ENCODE measurements around the gene GLT8D2.
"Not testable (repeated sequence)": the region's sequence is repeated elsewhere in the genome, so short reads cannot be mapped to it uniquely, and the experiment has no call there.

The GLT8D2 gene

DNA sequence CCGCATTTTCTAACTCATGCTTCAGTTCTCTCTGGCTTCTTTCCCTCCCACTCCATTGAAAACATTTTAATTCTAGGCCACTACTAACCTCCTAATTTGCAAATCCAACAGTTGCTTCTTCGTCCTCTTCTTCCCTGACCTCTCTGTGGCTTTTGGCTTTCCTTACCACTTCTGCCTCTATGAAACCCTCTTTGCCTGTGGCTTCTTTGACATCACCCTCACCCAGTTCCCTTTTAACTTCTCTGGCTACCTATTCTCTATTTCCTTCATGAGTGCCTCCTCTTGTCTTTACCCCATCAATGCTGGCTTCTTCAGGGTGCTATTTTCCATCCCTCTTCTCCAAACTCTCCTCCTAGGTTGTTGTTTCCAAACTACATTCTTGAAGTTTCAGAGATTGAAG is 10.0 kb upstream of the GLT8D2 start:
- no peak overlapping the region for H3K27ac Mint-ChIP-seq
- peaks cover 3% of the 10 kb centered on the region for H3K9me3 Mint-ChIP-seq
- no peak for ATAC-seq
- peaks cover under 1% of the 10 kb centered on the region for H3K4me1 Mint-ChIP-seq
- no peak overlapping the region for H3K4me3 Mint-ChIP-seq
- H3K27me3 Mint-ChIP-seq, result peaks cover 9% of the 10 kb centered on the region
- no peaks in the 10 kb centered on the region for H3K36me3 Mint-ChIP-seq

DNA sequence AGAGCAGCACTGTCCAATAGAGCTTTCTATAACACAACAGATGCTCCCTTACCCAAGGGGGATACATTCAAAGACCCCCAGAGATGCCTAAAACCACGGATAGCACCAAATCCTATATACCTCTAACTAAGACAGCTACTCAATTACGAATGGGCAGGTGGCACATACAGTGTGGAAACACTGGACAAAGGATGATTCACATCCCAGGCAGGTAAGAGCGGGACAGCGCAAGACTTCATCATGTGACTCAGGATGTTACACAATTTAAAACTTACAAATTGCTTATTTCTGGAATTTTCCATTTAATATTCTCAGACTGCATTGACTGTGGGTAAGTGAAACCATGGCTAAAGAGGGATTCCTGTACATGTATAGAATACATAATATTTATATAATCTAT is 8.8 kb upstream of the GLT8D2 start:
- Mint-ChIP-seq H3K27me3 (peaks cover 21% of the 10 kb centered on the region), H3K27ac (no peak overlapping the region), H3K36me3 (no peaks in the 10 kb centered on the region), H3K4me3 (no peak overlapping the region), H3K9me3 (peaks cover 3% of the 10 kb centered on the region), H3K4me1 (no peaks in the 10 kb centered on the region)
- ATAC-seq, result no peak

DNA sequence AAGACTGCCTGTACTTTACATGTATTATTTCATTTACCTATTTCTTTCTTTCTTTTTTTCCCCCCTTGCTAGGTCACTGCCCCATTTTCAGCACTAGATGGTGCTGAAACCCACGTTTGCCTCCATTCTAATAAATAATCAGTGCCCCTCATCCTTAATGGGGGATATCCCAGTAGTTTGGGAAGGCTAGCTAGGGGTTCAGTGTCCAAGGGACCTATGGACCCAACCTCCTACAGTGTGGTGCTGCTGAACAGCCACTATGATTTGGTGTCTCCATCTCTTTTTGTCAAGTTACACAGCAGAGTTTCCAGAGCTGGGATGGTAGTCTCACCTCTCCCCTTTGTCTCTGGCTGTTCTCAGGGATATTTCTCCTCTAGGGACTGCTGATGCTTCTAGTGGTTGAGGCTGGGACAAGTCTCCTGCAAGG is 7.8 kb upstream of the GLT8D2 start:
- H3K27me3 Mint-ChIP-seq, result peaks cover 31% of the 10 kb centered on the region
- ATAC-seq, result no peak
- H3K4me3 Mint-ChIP-seq, result no peak overlapping the region
- H3K4me1 Mint-ChIP-seq, result no peaks in the 10 kb centered on the region
- peaks cover 3% of the 10 kb centered on the region for H3K9me3 Mint-ChIP-seq
- H3K36me3 Mint-ChIP-seq, result no peaks in the 10 kb centered on the region
- H3K27ac Mint-ChIP-seq, result no peak overlapping the region

DNA sequence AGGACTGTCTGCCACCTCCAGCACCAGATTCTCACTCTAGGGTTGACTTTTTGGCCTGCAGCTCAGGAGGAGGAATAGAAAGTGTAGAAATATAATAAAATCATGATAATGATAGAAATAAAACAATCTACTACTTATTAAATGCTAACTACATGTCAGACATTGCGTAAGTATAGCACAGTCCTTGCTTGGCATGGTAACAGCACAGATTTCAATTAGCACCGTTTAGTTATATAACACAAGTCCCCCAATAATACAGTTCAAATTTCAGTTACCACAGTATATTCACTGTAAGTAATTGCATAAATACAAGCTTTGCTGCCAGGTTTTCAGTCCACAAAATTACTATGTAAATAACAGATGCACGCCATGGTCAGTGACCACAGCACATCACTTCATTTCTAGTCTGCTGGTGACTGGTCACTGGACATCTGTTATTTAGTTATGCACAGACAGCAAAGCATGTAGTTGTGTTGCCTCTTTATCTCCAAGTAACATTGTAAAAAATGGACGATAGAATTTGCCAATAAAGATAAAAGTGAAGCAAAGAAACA is 6.5 kb upstream of the GLT8D2 start:
- no peak for ATAC-seq
- Mint-ChIP-seq H3K9me3 (peaks cover 3% of the 10 kb centered on the region), H3K36me3 (no peaks in the 10 kb centered on the region), H3K27me3 (peaks cover 37% of the 10 kb centered on the region), H3K4me1 (no peaks in the 10 kb centered on the region), H3K4me3 (no peak overlapping the region), H3K27ac (no peak overlapping the region)

DNA sequence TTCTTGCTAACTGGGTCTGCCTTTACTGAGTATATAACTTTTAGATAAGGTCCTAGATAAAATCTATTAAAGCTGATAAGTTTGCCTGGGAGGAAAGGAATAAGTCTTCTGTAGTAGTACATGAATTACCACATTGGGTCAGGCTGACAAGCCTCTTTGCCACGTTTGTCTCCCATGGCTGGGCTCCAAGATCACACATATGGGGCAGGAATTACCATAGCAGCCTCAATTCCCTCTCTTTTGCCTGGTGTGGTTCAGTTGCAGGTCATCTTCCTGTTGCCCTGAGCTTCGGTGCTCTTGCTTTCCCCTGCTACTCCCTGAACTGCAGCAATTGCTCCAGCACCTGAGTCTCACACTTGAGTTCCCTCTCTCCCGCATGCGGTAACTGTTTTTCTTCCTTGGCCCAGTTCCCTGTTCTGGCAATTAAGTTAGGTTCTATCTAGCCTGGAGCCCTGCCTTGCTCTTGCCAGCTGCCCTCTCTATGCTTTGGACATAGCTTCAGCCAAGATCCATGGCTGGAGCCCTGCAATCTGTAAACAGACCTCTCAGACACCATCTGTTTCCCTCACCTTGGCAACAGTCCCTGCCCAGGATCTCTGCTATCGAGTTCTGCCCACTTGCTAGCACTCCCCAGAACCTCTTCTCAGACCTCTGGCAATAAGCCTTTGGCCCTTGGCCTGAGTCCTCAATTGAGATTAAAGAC is 5.8 kb upstream of the GLT8D2 start:
- H3K36me3 Mint-ChIP-seq, result no peaks in the 10 kb centered on the region
- H3K4me3 Mint-ChIP-seq, result no peak overlapping the region
- ATAC-seq, result no peak
- peaks cover 3% of the 10 kb centered on the region for H3K9me3 Mint-ChIP-seq
- H3K4me1 Mint-ChIP-seq, result no peaks in the 10 kb centered on the region
- no peak overlapping the region for H3K27ac Mint-ChIP-seq
- H3K27me3 Mint-ChIP-seq, result peaks cover 43% of the 10 kb centered on the region

DNA sequence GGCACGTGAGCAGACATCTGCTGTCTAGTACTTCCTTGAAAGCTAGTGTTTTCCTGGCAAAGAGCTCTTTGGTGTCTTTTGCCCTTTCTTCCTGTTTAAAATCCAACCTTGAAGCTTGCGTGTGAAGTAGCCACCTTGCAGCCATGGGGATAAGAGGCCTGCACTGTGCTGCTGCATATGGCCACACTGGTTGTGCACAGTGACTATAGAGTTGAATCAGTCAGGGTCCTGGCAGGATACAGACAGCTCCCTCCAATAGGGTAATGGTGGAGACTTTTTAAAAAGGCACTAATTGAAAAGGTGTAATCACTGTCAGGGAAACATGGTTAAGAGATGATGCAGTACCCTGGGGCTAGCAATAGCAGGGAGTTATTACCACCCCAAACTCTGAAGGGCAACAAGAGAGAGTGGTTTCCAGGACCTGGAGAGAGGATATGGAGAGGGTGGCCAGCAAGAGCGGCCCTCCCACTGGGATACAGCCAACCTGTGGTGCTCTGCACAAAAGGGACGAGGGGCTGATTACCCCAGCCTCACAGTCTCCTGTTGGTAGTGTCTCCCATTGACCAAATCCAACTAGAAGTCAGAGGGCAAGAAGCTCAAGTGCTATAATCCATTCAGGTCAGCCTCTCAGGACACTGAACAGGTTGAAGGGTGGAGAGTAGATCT is 4.8 kb upstream of the GLT8D2 start:
- Mint-ChIP-seq H3K27ac (no peak overlapping the region), H3K36me3 (no peaks in the 10 kb centered on the region), H3K27me3 (peaks cover 54% of the 10 kb centered on the region), H3K4me3 (no peak overlapping the region), H3K9me3 (peaks cover 3% of the 10 kb centered on the region), H3K4me1 (peaks cover 5% of the 10 kb centered on the region)
- no peak for ATAC-seq

DNA sequence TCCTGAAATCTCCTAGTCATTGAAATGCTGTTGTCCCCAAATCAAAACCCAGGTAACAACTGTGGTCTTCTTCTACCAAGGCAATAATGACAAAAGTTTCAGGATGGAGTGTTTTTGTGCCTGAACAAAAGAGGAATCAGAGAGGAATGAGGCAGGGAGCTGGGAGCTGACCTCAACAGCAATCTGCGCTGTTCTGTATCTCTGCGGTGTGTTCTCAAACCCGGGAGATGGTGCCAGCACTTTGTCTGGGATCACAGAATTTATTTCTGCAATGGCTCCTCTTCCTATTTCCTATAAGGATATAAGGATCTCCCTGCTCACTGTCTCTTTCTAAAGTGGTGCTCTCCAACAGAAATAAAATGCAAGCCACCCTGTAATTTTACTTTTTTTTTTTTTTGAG is 449 bp upstream of the GLT8D2 start:
- no peak overlapping the region for H3K4me3 Mint-ChIP-seq
- ATAC-seq, result no peak
- no peaks in the 10 kb centered on the region for H3K36me3 Mint-ChIP-seq
- no peaks in the 10 kb centered on the region for H3K9me3 Mint-ChIP-seq
- peaks cover 49% of the 10 kb centered on the region for H3K27me3 Mint-ChIP-seq
- H3K27ac Mint-ChIP-seq, result no peak overlapping the region
- H3K4me1 Mint-ChIP-seq, result peaks cover 8% of the 10 kb centered on the region

DNA sequence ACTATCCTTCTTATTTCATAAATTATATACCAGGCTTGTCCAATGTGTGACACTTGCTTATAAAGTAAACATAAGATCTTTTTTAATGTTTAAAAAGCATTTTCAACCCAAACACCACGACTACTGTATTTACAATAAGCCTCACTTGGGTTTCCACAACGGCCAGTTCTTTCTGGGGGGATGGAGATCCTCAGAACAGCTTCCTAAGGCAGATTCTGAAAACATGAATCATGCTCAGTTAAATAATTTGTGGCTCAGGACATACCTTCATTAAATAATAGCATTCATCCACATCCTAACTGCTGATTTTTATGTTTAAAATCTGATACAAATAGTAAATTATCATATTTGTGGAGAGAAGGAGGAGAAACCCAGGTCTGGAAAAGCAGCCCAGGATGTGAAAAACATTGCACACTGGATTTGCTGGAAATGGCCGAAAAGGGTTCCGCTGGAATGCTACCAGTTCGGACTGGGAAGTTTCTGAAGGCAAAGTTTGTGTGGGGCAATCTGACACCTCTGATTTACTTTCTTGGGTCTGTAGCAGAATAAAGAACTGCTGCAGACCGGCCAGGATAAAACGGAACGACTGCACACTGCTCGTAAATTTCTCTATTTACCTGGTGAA is 597 bp downstream of the GLT8D2 start:
- Mint-ChIP-seq H3K27me3 (peaks cover 42% of the 10 kb centered on the region), H3K4me3 (no peak overlapping the region), H3K27ac (no peak overlapping the region), H3K36me3 (no peaks in the 10 kb centered on the region), H3K4me1 (peaks cover 12% of the 10 kb centered on the region), H3K9me3 (no peaks in the 10 kb centered on the region)
- ATAC-seq, result no peak

DNA sequence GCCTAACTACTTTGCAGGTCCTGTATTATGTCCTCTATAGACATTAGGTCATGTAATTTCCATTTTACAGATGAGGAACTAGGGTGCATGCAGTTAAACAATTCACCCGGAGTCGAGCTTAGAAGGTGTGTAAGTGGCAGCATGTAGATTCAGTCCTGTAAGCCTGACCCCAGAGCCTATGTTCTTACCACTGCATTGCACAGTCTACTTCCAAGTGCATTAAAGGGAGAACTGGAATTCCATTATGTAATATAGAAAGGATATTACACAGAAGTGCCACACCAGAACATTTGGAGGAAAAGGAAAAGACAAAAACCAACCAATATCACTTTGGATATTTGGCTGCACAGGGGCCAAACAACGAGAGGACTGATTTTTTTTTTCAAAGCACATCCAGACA is 1.2 kb downstream of the GLT8D2 start:
- no peaks in the 10 kb centered on the region for H3K36me3 Mint-ChIP-seq
- H3K4me1 Mint-ChIP-seq, result peaks cover 12% of the 10 kb centered on the region
- peaks cover 36% of the 10 kb centered on the region for H3K27me3 Mint-ChIP-seq
- no peak overlapping the region for H3K27ac Mint-ChIP-seq
- no peak for ATAC-seq
- no peaks in the 10 kb centered on the region for H3K9me3 Mint-ChIP-seq
- no peak overlapping the region for H3K4me3 Mint-ChIP-seq

DNA sequence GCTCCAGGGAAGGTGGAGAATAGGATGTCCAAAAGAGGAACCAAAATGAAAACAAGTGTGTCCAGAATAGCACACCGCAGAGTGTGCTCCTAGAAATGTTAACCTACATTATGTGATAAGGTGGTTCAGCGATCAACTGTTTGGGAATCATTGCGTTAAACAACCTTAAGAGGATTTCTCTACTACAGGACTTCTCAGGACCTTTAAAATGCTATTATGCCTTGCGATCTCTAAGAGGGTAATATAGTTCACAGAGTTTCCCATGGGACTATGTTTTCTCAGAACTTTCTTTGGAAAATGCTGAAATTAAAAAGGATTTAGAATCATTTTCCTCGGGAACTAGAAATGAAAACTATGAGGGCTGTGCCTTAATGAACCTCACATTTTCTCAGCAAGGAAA is 1.8 kb downstream of the GLT8D2 start:
- no peak for ATAC-seq
- no peak overlapping the region for H3K27ac Mint-ChIP-seq
- H3K27me3 Mint-ChIP-seq, result peaks cover 30% of the 10 kb centered on the region
- no peaks in the 10 kb centered on the region for H3K9me3 Mint-ChIP-seq
- peaks cover 12% of the 10 kb centered on the region for H3K4me1 Mint-ChIP-seq
- H3K36me3 Mint-ChIP-seq, result no peaks in the 10 kb centered on the region
- H3K4me3 Mint-ChIP-seq, result no peak overlapping the region

DNA sequence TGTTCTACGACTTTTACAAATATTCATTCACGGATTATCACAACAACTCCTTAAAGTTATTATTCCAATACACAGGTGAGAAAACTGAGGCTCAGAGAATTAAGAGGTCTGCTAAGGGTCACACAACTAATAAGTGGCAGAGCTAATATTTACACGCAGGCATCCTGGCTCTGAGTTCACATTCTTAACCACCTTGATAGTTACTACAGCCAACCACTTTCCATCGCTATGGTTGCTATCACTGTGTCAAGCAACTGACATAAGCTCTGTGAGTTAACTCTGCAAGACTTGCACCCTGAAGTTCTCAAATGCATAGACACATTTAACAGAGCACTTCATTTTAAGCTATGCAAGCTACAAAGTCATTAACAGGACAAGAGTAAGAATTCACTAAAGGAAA is 3.7 kb downstream of the GLT8D2 start:
- no peak for ATAC-seq
- H3K4me1 Mint-ChIP-seq, result peaks cover 12% of the 10 kb centered on the region
- no peaks in the 10 kb centered on the region for H3K36me3 Mint-ChIP-seq
- H3K27ac Mint-ChIP-seq, result no peak overlapping the region
- no peaks in the 10 kb centered on the region for H3K9me3 Mint-ChIP-seq
- H3K4me3 Mint-ChIP-seq, result no peak overlapping the region
- peaks cover 18% of the 10 kb centered on the region for H3K27me3 Mint-ChIP-seq

DNA sequence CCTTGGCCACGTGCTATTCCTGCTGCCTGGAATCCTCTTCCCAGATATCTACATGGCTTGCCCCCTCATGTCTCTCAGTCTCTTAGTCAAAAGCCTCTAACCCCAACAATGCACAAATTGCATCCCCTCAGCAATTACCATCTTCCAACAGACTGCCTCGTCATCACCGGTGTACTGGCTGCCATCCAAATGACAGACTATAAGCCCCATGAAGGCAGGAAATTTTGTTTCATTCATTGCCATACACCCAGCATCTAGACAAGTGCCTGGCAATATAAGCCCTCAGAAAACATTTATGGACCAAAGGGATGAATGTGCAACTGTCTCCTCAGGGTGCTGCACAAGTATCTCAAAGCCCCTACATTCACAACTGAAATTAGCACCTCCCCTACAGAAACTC is 5.8 kb downstream of the GLT8D2 start:
- Mint-ChIP-seq H3K9me3 (no peaks in the 10 kb centered on the region), H3K27ac (no peak overlapping the region), H3K27me3 (no peaks in the 10 kb centered on the region), H3K36me3 (no peaks in the 10 kb centered on the region), H3K4me3 (no peak overlapping the region), H3K4me1 (peaks cover 6% of the 10 kb centered on the region)
- ATAC-seq, result no peak

DNA sequence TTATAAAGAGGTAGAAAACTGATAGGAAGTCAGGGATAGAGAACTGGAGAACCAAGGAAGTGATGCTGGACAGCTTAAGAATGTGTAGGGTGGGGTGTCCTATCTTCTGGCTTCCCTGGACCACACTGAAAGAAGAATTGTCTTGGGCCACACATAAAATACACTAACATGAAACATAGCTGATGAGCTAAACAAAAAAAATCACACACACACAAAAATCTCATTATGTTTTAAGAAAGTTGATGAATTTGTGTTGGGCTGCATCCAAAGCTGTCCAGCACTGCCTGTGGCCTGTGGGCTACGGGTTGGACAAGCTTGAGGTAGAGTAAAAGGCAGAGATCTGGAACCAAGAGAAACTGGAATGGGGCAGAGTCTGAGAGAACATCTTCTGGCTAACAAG is 7.4 kb downstream of the GLT8D2 start:
- Mint-ChIP-seq H3K27me3 (no peaks in the 10 kb centered on the region), H3K36me3 (no peaks in the 10 kb centered on the region), H3K27ac (no peak overlapping the region), H3K9me3 (no peaks in the 10 kb centered on the region), H3K4me3 (no peak overlapping the region), H3K4me1 (peaks cover 6% of the 10 kb centered on the region)
- no peak for ATAC-seq

DNA sequence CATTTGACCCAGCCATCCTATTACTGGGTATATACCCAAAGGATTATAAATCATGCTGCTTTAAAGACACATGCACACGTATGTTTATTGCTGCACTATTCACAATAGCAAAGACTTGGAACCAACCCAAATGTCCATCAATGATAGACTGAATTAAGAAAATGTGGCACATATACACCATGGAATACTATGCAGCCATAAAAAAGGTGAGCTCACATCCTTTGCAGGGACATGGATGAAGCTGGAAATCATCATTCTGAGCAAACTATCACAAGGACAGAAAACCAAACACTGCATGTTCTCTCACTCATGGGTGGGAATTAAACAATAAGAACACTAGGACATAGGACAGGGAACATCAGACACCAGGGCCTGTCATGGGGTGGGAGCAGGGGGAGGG is 10.2 kb downstream of the GLT8D2 start:
- H3K4me3 Mint-ChIP-seq, H3K9me3 Mint-ChIP-seq, ATAC-seq, H3K36me3 Mint-ChIP-seq, H3K4me1 Mint-ChIP-seq, H3K27ac Mint-ChIP-seq: not testable (repeated sequence)
- peaks cover 14% of the 10 kb centered on the region for H3K27me3 Mint-ChIP-seq

DNA sequence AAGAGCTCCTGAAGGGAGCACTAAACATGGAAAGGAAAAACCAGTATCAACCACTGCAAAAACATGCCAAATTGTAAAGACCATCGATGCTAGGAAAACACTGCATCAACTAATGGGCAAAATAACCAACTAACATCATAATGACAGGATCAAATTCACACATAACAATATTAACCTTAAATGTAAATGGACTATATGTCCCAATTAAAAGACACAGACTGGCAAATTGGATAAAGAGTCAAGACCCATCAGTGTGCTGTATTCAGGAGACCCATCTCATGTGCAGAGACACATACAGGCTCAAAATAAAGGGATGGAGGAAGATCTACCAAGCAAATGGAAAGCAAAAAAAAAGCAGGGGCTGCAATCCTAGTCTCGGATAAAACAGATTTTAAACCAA is 13.8 kb downstream of the GLT8D2 start:
- H3K27me3 Mint-ChIP-seq, result peaks cover 14% of the 10 kb centered on the region
- not testable (repeated sequence) for H3K9me3 Mint-ChIP-seq, H3K27ac Mint-ChIP-seq, ATAC-seq, H3K4me3 Mint-ChIP-seq, H3K36me3 Mint-ChIP-seq, H3K4me1 Mint-ChIP-seq

DNA sequence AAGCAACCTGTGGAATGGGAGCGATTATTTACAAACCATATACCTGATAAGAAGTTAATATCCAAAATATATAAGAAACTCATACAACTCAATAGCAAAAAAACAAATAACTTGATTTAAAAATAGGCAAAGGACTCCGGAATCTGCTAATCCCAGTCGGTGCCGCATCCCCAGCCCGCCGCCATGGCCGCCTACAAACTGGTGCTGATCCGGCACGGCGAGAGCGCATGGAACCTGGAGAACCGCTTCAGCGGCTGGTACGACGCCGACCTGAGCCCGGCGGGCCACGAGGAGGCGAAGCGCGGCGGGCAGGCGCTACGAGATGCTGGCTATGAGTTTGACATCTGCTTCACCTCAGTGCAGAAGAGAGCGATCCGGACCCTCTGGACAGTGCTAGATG is 19.4 kb downstream of the GLT8D2 start:
- not testable (repeated sequence) for ATAC-seq, H3K9me3 Mint-ChIP-seq, H3K4me3 Mint-ChIP-seq, H3K4me1 Mint-ChIP-seq, H3K36me3 Mint-ChIP-seq, H3K27ac Mint-ChIP-seq
- H3K27me3 Mint-ChIP-seq, result peaks cover 34% of the 10 kb centered on the region
